Measurements from ENCODE around the gene SLC5A2.

- TF ChIP-seq, protein P1, sequence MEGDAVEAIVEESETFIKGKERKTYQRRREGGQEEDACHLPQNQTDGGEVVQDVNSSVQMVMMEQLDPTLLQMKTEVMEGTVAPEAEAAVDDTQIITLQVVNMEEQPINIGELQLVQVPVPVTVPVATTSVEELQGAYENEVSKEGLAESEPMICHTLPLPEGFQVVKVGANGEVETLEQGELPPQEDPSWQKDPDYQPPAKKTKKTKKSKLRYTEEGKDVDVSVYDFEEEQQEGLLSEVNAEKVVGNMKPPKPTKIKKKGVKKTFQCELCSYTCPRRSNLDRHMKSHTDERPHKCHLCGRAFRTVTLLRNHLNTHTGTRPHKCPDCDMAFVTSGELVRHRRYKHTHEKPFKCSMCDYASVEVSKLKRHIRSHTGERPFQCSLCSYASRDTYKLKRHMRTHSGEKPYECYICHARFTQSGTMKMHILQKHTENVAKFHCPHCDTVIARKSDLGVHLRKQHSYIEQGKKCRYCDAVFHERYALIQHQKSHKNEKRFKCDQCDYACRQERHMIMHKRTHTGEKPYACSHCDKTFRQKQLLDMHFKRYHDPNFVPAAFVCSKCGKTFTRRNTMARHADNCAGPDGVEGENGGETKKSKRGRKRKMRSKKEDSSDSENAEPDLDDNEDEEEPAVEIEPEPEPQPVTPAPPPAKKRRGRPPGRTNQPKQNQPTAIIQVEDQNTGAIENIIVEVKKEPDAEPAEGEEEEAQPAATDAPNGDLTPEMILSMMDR (IDR thresholded peaks at IDR 0.05; ENCODE audit: low read depth, low read length): no peak
- no peak for TF ChIP-seq EZH2phosphoT487 (IDR thresholded peaks at IDR 0.05; ENCODE audit: low read depth)
These were observed 17.0 kb downstream of the SLC5A2 start for GRCh38 chr16:31499928-31500327.
